ENCODE measurements around the gene LPCAT1. TPM values are rescaled to one million over a fixed set of nuclear protein-coding genes. Genes with fewer than 3 reads are reported as not detected.

Gene LPCAT1
- total and polyA plus RNA-seq, 2 donors (not counting 3 experiments of a cell fraction or from before 2014, with no cell fraction given) = 28.9 to 57.2 TPM

DNA sequence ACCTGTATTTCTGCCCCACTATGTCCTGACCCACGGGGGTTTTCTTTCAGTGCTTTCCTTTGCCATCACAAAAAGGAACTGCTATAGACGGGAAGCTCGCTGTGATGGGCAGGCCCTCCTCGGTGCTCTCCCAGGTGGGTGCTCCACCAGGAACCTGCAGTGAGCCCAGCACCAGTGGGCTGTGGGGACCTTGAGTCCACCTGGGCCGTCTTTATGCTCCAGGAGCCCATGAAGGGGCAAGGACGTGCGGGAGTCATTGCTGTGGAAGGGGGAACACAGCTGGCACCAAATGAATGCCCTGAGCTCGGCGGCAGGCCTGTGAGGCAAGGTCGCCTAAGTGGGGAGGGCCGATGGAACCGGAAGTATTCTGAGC is 41.8 kb downstream of the LPCAT1 start:
- BruUV-seq (replicated peaks) = no TSS peak
- Histone ChIP-seq H3K9ac (replicated peaks; ENCODE audit: extremely low read depth, insufficient read depth, low read length) (no peak overlapping the region), H3K9me1 (replicated peaks; ENCODE audit: control insufficient read depth, extremely low read depth, insufficient read depth, low read length) (no peaks in the 10 kb centered on the region), H2AFZ (ENCODE audit: low read depth, low read length) (no peak overlapping the region), H3K4me1 (ENCODE audit: control insufficient read depth, extremely low read depth, insufficient read depth, low read length) (no peaks in the 10 kb centered on the region), H3K27ac (ENCODE audit: insufficient read depth, low read depth, low read length) (no peak overlapping the region), H3K9me3 (replicated peaks; ENCODE audit: control insufficient read depth, insufficient read depth, low read length) (no peaks in the 10 kb centered on the region), H3K4me3 (replicated peaks in 1 of 3; ENCODE audit: insufficient read depth in 1 of 3, low read depth in 1 of 3, low read length in 3 of 3) (no peak overlapping the region), H3K36me3 (ENCODE audit: control insufficient read depth in 2 of 2, extremely low read depth in 1 of 2, insufficient read depth in 2 of 2, low read length in 2 of 2) (peaks cover 4 to 15% of the 10 kb centered on the region in 2 experiments), H3K79me2 (ENCODE audit: control insufficient read depth, insufficient read depth, low read length) (no peaks in the 10 kb centered on the region), H3K27me3 (ENCODE audit: control insufficient read depth in 2 of 2, insufficient read depth in 2 of 2, low read length in 2 of 2) (no peaks in the 10 kb centered on the region), H3K4me2 (ENCODE audit: insufficient read depth, low read length) (no peak overlapping the region), H4K20me1 (replicated peaks; ENCODE audit: control insufficient read depth, extremely low read depth, insufficient read depth, low read length) (no peaks in the 10 kb centered on the region)
- TF ChIP-seq POLR2A (IDR thresholded peaks at IDR 0.05; ENCODE audit: low read depth, low read length) (no peak), EZH2 (IDR thresholded peaks at IDR 0.05; ENCODE audit: borderline replicate concordance, low read depth, low read length, severe bottlenecking) (no peak), MYC (IDR thresholded peaks at IDR 0.05; ENCODE audit: low read depth, low read length) (no peak), CTCF (IDR thresholded peaks at IDR 0.05; ENCODE audit: extremely low read depth in 1 of 2, insufficient read depth in 1 of 2, low read depth in 1 of 2, low read length in 2 of 2) (no peak), JUN (IDR thresholded peaks at IDR 0.05; ENCODE audit: borderline replicate concordance, insufficient read depth, insufficient read length, low read depth) (no peak)
- dilution Hi-C loops (cut with MboI; ENCODE audit: extremely low pct_ligation_motif_present, low sequenced_read_pairs) = no loop called here
- DNase-seq (ENCODE audit: low read depth, low spot score) (no peak), FAIRE-seq (no peak)
- POLR2A ChIA-PET = no interaction called here
- intact Hi-C loops (cut with micrococcal nuclease) = no loop called here
- CTCF ChIA-PET = interaction anchor here (0.7 kb wide), 1 partner anchor 21 kb away, joined by 3 read pairs; no protein-coding TSS in a partner anchor

- BruUV-seq (replicated peaks) = no TSS peak
- TF ChIP-seq JUN (IDR thresholded peaks at IDR 0.05; ENCODE audit: borderline replicate concordance, insufficient read depth, insufficient read length, low read depth) (no peak), CTCF (IDR thresholded peaks at IDR 0.05; ENCODE audit: extremely low read depth in 1 of 2, insufficient read depth in 1 of 2, low read depth in 1 of 2, low read length in 2 of 2) (no peak), POLR2A (IDR thresholded peaks at IDR 0.05; ENCODE audit: low read depth, low read length) (no peak), FOS (IDR thresholded peaks at IDR 0.05; ENCODE audit: borderline replicate concordance, insufficient read depth, low read length) (no peak), MYC (IDR thresholded peaks at IDR 0.05; ENCODE audit: low read depth, low read length) (no peak), EZH2 (IDR thresholded peaks at IDR 0.05; ENCODE audit: borderline replicate concordance, low read depth, low read length, severe bottlenecking) (no peak), GATA2 (IDR thresholded peaks at IDR 0.05; ENCODE audit: insufficient read depth, insufficient read length, low read depth, low read length) (no peak), POLR2AphosphoS5 (IDR thresholded peaks at IDR 0.05; ENCODE audit: insufficient read depth, low read depth, low read length) (no peak), MAX (IDR thresholded peaks at IDR 0.05; ENCODE audit: insufficient read depth, insufficient read length) (no peak)
- H3K4me1 ChIP-seq (ENCODE audit: control insufficient read depth, extremely low read depth, insufficient read depth, low read length) = no peaks in the 10 kb centered on the region
- H3K27ac ChIP-seq (ENCODE audit: insufficient read depth, low read depth, low read length) = no peak overlapping the region
- dilution Hi-C loops (cut with MboI; ENCODE audit: extremely low pct_ligation_motif_present, low sequenced_read_pairs) = no loop called here
- no peak overlapping the region for H3K9ac ChIP-seq (replicated peaks; ENCODE audit: extremely low read depth, insufficient read depth, low read length)
- no peaks in the 10 kb centered on the region for H3K79me2 ChIP-seq (ENCODE audit: control insufficient read depth, insufficient read depth, low read length)
- H3K9me1 ChIP-seq (replicated peaks; ENCODE audit: control insufficient read depth, extremely low read depth, insufficient read depth, low read length) = no peaks in the 10 kb centered on the region
- H3K4me2 ChIP-seq (ENCODE audit: insufficient read depth, low read length) = no peak overlapping the region
- FAIRE-seq = no peak
- no peak overlapping the region for H3K4me3 ChIP-seq (replicated peaks in 1 of 3; ENCODE audit: insufficient read depth in 1 of 3, low read depth in 1 of 3, low read length in 3 of 3)
- POLR2A ChIA-PET = no interaction called here
- H2AFZ ChIP-seq (ENCODE audit: low read depth, low read length) = no peak overlapping the region
- intact Hi-C loops (cut with micrococcal nuclease) = no loop called here
- no peaks in the 10 kb centered on the region for H3K9me3 ChIP-seq (replicated peaks; ENCODE audit: control insufficient read depth, insufficient read depth, low read length)
- H4K20me1 ChIP-seq (replicated peaks; ENCODE audit: control insufficient read depth, extremely low read depth, insufficient read depth, low read length) = no peaks in the 10 kb centered on the region
- DNase-seq (ENCODE audit: low read depth, low spot score) = no peak
- CTCF ChIA-PET = interaction anchor here (0.7 kb wide), 1 partner anchor 22 kb away, joined by 3 read pairs; no protein-coding TSS in a partner anchor
- H3K27me3 ChIP-seq (ENCODE audit: control insufficient read depth in 2 of 2, insufficient read depth in 2 of 2, low read length in 2 of 2) = no peaks in the 10 kb centered on the region
- peaks cover 4 to 17% of the 10 kb centered on the region in 2 experiments for H3K36me3 ChIP-seq (ENCODE audit: control insufficient read depth in 2 of 2, extremely low read depth in 1 of 2, insufficient read depth in 2 of 2, low read length in 2 of 2)
Measured at GRCh38 chr5:1481266-1481958, 42.3 kb downstream of the LPCAT1 start.
